ENCODE results near the gene CCN6.

The CCN6 gene

GRCh38 chr6:112043032-112044007, 10.6 kb upstream of the CCN6 start (continued):
- TF ChIP-seq ZBTB8A (tag by site-specific recombination; IDR thresholded peaks at IDR 0.05) (peak; percentile 92), ZNF585B (tag by site-specific recombination; IDR thresholded peaks at IDR 0.05) (no peak), ZNF18 (tag by site-specific recombination; IDR thresholded peaks at IDR 0.05) (no peak), ZNF48 (tag by site-specific recombination; IDR thresholded peaks at IDR 0.05) (no peak), ZFP3 (tag by site-specific recombination; IDR thresholded peaks at IDR 0.05; ENCODE audit: low read depth) (no peak), ZNF558 (tag by site-specific recombination; IDR thresholded peaks at IDR 0.05) (0 out of 2 replicates have a peak, but pooled peaks have one; percentile 7), ZBTB20 (tag by site-specific recombination; IDR thresholded peaks at IDR 0.05) (peak; percentile 98), ZNF184 (tag by site-specific recombination; IDR thresholded peaks at IDR 0.05) (0 out of 2 replicates have a peak, but pooled peaks have one; percentile 19), ZXDB (tag by site-specific recombination; IDR thresholded peaks at IDR 0.05) (peak; percentile 62), ZNF2 (tag by site-specific recombination; IDR thresholded peaks at IDR 0.05) (peak; percentile 83), ZNF518A (tag by site-specific recombination; conservative IDR thresholded peaks at IDR 0.05; ENCODE audit: low read depth) (peak; percentile 59), ZSCAN16 (tag by site-specific recombination; IDR thresholded peaks at IDR 0.05) (no peak), ZBTB48 (tag by site-specific recombination; IDR thresholded peaks at IDR 0.05) (peak; percentile 66; the same call in 1 of the 2 replicates), EGR2 (tag by site-specific recombination; IDR thresholded peaks at IDR 0.05; ENCODE audit: low read depth) (peak; percentile 24; the same call in 1 of the 2 replicates), ZNF843 (tag by site-specific recombination; IDR thresholded peaks at IDR 0.05) (0 out of 2 replicates have a peak, but pooled peaks have one; percentile 16), TCF7L2 (IDR thresholded peaks at IDR 0.05; ENCODE audit: borderline replicate concordance, low read depth, low read length) (no peak), KLF10 (tag by site-specific recombination; IDR thresholded peaks at IDR 0.05) (no peak; the same call in 1 of the 2 replicates)
- TF ChIP-seq, protein P1, sequence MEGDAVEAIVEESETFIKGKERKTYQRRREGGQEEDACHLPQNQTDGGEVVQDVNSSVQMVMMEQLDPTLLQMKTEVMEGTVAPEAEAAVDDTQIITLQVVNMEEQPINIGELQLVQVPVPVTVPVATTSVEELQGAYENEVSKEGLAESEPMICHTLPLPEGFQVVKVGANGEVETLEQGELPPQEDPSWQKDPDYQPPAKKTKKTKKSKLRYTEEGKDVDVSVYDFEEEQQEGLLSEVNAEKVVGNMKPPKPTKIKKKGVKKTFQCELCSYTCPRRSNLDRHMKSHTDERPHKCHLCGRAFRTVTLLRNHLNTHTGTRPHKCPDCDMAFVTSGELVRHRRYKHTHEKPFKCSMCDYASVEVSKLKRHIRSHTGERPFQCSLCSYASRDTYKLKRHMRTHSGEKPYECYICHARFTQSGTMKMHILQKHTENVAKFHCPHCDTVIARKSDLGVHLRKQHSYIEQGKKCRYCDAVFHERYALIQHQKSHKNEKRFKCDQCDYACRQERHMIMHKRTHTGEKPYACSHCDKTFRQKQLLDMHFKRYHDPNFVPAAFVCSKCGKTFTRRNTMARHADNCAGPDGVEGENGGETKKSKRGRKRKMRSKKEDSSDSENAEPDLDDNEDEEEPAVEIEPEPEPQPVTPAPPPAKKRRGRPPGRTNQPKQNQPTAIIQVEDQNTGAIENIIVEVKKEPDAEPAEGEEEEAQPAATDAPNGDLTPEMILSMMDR (tag by site-specific recombination; IDR thresholded peaks at IDR 0.05) = peak; percentile 86
- TF ChIP-seq, protein P2, sequence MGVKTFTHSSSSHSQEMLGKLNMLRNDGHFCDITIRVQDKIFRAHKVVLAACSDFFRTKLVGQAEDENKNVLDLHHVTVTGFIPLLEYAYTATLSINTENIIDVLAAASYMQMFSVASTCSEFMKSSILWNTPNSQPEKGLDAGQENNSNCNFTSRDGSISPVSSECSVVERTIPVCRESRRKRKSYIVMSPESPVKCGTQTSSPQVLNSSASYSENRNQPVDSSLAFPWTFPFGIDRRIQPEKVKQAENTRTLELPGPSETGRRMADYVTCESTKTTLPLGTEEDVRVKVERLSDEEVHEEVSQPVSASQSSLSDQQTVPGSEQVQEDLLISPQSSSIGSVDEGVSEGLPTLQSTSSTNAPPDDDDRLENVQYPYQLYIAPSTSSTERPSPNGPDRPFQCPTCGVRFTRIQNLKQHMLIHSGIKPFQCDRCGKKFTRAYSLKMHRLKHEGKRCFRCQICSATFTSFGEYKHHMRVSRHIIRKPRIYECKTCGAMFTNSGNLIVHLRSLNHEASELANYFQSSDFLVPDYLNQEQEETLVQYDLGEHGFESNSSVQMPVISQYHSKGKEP (tag by site-specific recombination; IDR thresholded peaks at IDR 0.05) = peak; percentile 79; the same call in 1 of the 2 replicates

All from HEK293 (cell line).